D341Med (cell line): ENCODE measurements around the gene CPM.
"Not testable (repeated sequence)": the region's sequence is repeated elsewhere in the genome, so short reads cannot be mapped to it uniquely, and the experiment has no call there.

Source experiments
- DNase-seq: peaks from one replicate; pipeline ENCODE4 v3.0.0; 2012; ENCODE audit warnings: low spot score

The CPM gene

DNA sequence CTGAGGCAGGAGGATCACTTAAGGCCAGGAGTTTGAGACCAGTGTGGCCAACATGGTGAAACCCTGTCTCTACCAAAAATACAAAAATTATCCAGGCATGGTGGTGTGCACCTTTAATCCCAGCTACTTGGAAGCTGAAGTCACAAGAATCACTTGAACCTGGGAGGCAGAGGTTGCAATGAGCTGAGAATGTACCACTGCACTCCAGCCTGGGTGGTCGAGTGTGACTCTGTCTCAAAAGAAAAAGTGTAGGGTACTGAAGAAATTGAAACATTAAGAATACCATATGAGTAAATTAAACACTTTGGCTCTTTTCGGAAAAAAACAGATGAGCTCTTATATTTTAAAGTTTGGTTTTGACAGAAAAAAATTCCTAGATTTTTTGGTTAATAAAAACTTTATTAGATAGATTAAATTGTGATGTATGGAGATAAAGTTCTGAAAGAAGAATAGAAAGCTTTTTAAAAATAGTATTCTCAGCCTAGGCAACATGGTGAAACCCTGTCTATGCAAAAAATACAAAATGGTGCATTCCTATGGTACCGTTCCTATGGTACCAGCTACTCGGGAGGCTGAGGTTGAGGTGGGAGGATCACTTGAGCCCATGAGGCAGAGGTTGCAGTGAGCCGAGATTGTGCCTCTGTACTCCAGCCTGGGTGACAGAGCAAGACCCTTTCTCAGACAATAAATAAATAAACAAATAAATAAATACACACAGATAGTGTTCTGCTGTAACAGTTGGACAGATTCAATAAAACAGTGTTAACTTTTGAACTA lies 104.9 kb downstream of the CPM start:
- no peak for DNase-seq

DNA sequence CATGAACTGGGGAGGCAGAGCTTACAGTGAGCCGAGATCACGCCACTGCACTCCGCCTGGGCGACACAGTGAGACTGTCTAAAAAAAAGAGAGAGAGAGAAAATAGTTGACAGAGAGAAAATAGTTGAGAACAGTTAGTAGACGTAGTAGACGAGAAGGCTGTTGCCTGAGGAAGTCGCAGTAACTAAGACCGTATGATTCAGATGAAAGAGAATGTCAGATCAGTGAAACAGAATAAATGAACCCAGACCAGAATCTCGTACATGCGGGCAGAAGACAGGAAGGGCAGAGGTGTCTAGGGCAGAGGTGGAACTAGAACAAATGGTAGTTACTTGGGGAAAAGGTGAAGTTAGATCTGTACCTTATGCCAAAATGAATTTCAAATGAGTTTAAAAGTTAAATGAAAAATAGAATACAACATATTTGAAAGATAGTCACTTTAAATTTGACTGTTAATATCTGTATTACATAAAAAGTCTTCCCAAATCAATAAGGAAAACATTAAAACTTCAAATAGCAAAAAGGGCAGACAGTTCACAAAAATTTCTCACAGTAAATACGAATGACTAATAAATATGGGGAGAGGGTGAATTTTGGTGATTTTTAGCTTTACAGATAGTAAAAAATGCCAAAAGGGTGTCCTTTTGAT lies 107.3 kb downstream of the CPM start:
- DNase-seq: no peak

DNA sequence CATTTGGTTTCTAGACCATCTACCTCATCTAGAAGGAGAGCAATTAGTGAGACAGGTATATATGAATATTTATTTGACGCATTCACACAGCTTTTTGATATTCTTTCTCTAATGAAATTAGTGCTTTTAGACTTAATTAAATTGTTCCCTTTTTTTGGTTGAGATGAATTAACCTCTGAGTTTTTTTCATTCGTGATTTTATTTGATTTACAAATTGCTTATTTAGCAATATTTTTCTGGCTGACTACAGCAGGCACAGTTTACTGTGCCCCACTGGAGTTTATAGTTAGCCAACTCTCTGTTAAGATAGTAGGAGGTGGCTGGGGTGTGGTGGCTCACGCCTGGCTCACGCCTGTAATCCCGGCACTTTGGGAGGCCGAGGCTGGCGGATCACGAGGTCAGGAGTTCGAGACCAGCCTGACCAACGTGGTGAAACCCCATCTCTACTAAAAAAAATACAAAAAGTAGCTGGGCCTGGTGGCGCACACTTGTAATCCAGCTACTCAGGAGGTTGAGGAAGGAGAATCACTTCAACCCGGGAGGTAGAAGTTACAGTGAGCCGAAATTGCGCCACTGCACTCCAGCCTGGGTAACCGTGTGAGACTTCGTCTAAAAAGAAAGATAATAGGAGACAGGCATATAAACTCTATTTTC lies 108.2 kb downstream of the CPM start:
- no peak for DNase-seq

DNA sequence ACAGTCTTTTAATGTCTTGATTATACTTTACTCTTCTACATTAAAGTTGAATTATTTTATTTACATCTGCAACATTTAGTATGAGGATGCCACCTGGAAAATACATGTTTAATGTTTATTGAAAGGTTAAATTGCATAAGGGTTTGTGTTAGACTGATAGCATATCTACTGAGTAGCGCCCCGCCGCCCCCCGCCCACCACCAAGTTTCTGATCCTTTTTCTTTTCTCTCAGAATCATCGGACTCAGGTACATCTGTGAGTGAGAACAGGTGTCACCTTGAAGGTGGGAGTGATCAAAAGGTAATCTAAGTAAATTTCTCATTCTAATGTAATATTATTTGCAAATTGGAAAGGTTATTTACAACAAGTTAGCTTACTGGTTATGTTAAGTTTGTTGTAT lies 108.8 kb downstream of the CPM start:
- DNase-seq: no peak

DNA sequence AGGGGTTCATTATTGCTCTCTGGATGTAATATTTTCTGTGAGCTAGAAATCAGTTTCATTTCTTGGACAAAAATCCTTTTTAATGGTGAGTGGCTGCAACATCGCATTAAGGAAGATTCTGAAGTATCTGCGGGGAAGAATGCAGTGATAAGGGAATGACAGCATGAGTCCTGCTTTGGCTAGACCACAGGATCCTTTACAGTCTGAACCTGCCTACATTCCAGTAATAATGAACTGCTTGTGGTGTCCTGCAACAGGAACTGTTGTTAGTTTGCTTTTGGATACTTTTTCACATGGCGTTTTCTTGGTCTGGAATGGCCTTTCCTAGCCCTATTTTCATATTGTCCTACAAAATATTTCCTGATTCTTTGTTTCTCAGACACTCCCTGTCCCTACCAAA lies 109.3 kb downstream of the CPM start:
- no peak for DNase-seq

DNA sequence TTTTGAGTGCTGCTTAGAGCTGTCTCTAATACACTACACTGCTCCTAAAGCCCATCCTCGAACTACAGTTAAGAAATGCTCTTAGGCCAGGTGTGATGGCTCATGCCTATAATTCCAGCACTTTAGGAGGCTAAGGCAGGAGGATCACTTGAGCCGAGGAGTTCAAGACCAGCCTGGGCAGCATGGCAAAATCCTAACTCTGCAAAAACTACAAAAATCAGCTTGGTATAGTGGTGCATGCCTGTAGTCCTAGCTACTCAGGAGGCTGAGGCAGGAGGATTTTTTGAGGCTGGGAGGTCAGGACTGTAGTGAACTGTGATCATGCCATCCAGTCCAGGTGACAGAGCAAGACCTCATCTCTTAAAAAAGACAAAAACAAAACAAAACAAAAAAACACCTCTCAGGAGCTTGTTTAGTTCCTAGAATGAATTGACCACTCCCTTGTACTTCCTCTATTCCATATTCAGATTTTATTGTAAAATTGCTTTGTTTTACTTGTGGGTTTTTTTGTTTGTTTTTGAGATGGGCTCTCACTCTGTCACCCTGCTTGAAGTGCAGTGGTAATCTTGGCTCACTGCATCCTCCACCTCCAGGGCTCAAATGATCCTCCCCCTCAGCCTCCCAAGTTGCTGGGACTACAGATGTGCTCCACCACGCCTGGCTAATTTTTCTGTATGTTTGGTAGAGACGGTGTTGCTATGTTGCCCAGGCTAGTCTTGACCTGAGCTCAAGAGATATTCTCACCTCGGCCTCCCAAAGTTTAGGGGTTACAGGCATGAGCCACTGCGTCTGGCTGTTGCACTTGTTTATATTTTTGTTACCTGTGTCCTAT lies 111.4 kb downstream of the CPM start:
- DNase-seq: no peak

DNA sequence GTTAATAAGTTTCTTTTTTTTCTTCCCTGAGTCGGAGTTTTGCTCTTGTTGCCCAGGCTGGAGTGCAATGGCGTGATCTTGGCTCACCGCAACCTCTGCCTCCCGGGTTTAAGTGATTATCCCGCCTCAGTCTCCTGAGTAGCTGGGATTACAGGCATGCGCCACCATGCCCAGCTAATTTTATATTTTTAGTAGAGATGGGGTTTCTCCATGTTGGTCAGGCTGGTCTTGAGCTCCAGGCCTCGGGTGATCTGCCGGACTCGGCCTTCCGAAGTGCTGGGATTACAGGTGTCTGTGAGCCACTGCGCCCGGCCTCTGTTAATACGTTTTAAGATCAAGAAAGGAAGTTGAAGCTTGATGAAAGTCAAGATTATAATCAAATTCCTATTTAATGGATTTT lies 113.5 kb downstream of the CPM start:
- not testable (repeated sequence) for DNase-seq

DNA sequence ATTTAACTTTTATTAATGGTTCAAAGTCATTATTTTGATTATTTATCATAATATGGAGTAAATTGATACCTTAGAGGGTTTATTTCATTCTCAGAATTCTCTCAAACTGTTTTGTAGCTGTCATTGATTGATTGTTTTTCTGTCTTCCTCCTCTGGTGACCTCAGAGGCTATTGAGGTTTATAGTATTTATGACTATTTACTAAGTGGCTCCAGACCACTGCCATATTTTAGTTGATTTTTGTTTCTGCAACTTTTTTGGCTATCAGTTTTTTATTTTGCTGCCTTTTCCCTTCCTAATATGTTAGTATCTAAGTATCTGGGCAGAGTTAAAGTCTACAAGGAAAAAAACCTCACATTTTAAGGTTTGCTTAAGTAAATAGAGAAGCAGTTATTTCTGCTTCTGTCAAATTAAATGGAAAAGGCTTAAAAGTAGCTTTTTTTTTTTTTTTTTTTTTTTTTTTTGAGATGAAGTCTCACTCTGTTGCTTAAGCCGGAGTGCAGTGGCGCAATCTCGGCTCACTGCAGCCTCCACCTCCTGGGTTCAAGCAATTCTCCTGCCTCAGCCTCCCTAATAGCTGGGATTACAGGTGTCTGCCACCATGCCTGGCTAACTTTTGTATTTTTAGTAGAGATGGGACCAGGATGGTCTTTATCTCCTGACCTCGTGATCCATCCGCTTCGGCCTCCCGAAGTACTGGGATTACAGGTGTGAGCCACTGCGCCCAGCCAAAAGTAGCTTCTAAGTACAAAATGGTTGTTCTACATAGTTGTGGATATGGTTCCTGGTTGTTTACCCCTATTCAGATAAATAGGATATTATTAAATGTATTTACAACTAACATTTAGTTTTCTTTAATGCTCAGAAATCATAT lies 116.8 kb downstream of the CPM start:
- DNase-seq: no peak

DNA sequence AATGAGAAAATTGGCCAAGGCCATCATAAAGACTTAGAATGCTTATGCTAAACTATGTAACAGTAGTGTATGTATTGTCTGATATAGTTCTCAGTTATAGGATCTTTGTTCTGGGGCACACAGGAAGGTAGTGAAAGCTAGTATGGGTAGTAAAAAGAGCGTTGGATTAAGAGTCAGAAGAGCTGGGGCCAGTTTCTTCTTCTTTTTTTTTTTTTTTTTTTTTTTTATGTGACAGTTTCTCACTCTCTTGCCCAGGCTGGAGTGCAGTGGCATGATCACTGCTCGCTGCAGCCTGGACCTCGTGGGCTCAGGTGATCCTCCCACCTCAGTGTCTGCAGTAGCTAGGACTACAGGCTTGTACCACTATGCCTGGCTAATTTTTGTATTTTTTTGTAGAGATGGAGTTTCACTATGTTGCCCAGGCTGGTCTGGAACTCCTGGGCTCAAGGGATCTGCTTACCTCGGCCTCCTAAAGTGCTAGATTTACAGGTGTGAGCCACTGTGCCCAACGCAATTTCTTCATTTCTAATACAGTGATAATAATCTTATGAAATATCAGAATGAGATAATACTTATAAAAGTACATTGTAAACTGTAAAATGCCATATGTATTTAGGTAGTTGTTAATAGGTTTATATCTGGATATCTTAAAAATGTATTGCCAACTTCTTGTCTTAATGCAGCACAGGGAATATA lies 117.6 kb downstream of the CPM start:
- no peak for DNase-seq

DNA sequence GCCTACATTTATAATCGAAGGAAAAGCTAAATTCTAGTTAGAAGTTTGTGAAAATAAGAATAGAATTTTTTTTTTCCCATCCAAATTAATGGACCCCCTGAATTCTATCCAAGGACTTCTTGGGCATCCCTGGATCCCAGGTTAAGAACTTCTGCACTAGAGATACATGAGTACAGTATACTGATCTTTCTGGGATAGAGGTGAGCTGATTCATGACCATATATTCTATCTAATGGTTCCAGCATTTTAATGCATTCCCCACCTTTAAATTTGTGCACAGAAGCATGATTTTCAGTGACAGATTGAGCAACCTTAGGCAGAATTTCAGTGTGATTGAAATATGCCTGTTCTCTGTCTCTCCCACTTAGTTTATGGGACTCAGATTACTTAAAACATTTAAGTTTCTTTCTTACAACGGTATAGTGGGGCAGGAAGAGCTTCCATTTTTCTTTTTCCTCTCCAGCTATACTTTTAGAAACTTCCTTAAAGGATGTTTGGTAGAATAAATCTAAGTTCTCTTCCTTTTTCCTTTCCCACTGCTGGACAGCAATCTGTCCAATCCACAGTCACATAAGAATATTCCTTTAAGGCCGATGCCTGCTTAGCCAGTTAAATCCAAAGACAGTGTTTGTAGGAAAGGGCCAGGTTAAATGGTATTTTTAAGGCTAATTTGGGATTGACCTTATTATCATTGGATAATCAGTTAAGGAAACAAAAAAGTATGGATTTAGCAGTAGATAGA lies 118.3 kb downstream of the CPM start:
- DNase-seq: no peak

DNA sequence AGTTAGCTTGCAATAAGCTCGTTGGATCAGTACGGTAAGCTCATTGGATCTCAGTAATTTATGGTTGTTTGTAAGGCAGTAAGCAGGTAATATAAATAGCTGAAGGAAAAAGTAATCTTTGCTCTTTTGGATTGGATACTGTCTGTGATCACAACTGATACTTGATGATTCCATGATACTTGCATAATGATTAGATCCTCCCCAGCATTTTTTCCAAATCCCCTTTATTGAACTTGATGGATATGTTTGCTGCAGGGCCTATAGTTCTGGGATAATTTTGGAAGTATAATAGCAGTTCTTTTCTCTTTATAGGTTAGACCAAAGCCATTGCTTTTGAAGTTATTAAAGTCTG lies 119.8 kb downstream of the CPM start:
- no peak for DNase-seq

DNA sequence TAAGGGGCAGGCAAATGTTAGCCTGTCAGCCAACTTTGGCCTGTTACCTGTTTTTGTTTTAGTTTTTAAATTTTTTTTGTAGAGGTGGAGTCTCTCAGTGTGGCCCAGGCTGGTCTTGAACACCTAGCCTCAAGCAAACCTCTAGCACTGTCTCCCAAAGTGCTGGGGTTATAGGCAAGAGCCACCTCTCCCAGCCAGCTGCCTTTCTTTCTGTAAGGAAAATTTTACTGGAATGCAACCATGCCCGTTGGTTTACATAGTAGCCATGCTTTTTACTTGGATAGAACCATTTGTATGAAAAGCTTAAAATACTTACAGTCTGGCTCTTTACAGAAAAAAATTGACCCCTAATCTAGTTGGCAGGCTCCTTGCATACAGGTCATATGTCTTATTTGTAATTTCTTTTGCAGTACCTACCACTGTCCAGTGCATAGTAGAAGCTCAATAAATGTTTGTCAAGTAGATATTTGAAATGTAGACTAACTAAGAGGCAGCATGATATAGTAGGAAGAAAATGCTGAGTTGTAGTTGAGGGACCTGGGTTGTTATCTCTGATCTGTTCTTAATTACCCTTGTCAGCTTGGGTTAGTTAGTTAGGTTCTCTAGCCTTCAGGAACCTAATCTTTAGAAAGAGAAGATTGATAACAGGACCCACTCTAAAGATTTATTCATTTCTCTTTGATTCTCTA lies 120.3 kb downstream of the CPM start:
- no peak for DNase-seq

DNA sequence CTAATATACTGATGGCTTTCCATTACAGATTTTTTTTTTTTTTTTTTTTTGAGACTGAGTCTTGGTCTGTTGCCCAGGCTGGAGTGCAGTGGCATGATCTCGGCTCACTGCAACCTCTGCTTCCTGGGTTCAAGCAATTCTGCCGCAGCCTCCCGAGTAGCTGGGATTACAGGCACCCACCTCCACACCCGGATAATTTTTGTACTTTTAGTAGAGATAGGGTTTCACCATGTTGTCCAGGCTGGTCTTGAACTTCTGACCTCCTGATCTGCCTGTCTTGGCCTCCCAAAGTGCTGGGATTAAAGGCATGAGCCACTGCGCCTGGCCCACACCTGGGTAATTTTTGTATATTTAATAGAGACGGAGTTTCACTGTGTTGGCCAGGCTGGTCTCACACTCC lies 121.4 kb downstream of the CPM start:
- DNase-seq: not testable (repeated sequence)

DNA sequence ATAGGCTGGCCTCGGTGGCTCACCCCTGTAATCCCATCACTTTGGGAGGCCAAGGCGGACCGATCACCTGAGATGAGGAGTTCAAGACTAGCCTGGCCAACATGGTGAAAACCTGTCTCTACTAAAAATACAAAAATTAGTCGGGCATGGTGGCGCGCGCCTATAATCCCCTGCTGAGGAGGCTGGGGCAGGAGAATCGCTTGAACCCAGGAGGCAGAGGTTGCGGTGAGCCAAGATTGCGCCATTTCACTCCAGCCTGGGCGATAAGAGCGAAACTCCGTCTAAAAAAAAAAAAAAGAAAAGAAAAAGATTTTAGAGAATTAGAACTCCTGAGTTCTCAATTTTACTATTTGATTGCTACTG lies 123.0 kb downstream of the CPM start:
- not testable (repeated sequence) for DNase-seq

DNA sequence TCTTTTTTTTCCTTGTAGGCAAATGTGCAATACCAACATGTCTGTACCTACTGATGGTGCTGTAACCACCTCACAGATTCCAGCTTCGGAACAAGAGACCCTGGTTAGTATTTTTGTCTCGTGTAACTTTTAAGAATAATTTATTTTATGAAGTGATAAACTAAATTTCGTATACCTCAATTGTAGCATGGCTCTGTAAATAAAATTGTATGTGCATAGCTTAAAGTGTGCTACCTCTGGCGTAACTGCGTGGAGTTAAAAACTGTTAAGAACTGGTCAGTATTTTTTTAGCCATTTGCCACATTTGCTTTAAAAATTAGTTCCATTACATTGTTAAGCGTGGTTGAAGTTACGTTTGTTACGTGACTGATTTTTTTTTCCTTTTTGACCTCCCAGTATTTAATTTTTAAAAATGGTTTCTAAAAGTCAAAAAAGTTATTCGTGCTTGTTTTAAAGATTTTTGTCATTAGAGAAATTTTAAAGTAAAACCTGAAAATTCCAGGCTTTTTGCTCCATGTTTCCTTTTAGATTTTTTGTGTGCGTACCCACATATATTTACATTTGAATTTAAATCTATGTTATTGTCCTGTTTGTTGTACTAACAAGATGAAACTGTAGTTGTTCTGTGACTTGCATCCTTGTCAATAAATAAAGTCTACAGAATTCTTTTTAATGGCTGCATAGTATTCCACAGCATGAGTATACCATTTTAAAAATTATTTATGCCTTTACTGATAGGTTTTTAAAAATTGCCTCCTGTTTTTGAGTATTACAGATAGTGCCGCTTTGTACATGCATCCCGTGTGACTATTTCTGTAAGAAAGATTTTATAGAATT lies 123.6 kb downstream of the CPM start:
- DNase-seq: no peak

DNA sequence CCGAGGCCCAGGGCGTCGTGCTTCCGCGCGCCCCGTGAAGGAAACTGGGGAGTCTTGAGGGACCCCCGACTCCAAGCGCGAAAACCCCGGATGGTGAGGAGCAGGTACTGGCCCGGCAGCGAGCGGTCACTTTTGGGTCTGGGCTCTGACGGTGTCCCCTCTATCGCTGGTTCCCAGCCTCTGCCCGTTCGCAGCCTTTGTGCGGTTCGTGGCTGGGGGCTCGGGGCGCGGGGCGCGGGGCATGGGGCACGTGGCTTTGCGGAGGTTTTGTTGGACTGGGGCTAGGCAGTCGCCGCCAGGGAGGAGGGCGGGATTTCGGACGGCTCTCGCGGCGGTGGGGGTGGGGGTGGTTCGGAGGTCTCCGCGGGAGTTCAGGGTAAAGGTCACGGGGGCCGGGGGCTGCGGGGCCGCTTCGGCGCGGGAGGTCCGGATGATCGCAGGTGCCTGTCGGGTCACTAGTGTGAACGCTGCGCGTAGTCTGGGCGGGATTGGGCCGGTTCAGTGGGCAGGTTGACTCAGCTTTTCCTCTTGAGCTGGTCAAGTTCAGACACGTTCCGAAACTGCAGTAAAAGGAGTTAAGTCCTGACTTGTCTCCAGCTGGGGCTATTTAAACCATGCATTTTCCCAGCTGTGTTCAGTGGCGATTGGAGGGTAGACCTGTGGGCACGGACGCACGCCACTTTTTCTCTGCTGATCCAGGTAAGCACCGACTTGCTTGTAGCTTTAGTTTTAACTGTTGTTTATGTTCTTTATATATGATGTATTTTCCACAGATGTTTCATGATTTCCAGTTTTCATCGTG lies 124.4 kb downstream of the CPM start:
- peak; percentile 72 for DNase-seq

DNA sequence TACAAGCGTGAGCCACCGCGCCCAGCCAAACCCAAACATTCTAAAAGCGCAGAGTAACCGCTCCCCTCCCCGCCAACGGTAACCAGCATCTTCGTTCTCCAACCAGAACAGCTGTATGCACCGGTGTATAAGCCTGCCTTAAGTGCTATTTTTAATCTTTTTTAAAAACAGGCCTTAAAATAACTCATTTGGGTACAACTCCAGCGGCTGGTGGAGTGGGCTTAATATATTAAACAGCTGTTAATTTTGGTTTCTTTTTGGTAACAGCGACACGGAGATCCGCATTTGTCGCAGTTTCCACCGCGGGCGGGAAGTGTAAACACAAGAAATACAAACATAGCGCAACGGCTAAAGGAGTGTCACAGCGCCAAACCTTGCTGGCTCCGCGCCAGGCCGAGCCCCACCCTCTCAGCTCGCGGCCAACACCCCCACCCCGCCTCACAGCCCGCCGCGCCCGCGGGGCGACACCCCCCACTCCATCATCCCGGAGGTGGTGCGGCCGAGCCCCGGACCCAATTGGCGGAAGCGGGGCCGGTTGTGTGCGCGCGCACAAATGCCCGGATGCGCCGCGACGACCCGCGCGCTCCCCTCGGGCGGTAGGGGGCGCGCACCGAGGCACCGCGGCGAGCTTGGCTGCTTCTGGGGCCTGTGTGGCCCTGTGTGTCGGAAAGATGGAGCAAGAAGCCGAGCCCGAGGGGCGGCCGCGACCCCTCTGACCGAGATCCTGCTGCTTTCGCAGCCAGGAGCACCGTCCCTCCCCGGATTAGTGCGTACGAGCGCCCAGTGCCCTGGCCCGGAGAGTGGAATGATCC lies 125.2 kb downstream of the CPM start, which contains the start of gene MDM2:
MDM2 (plus strand) TSS at position 602 of the 812 bp plus-strand sequence. CDS start 301 bp downstream, outside the sequence.
- DNase-seq: peak; percentile 99
